ENCODE measurements around the gene OIP5.

- TF ChIP-seq CTCF (IDR thresholded peaks at IDR 0.05) (no peak), POLR2A (IDR thresholded peaks at IDR 0.05) (no peak)
These were observed 23.0 kb downstream of the OIP5 start for GRCh38 chr15:41309226-41309905.
